Gastroesophageal sphincter (tissue), 4 donors: Measurements from ENCODE around the gene EIF3CL. TPM values are rescaled to one million over a fixed set of nuclear protein-coding genes. Genes with fewer than 3 reads are reported as not detected.
"Not testable (repeated sequence)": the region's sequence is repeated elsewhere in the genome, so short reads cannot be mapped to it uniquely, and the experiment has no call there.

Experiments
- ATAC-seq: fragments of 150-250 bp; one replicate; pipeline ENCODE4 v1.9.1; 2016; ENCODE audit warnings: mild to moderate bottlenecking, moderate library complexity
- H3K27ac ChIP-seq, 4 donors: fragments of 200-600 bp; sonication (generic) in 3 of 4; 1 replicate in 3 of 4; 2 replicates in 1 of 4; pipeline ENCODE4 v1.5.1; 2016 to 2019
- H3K27me3 ChIP-seq: fragments of 200-600 bp; sonication (generic); one replicate; pipeline ENCODE4 v1.5.1; 2019
- H3K36me3 ChIP-seq, 2 donors: fragments of 200-600 bp; sonication (generic); one replicate each; pipeline ENCODE4 v1.5.1; 2019; ENCODE audit warnings: control low read depth in 1 of 2
- H3K4me1 ChIP-seq, 3 donors: fragments of 200-600 bp; sonication (generic); 1 replicate in 2 of 3; 2 replicates in 1 of 3; pipeline ENCODE4 v1.5.1; 2016 to 2019; ENCODE audit warnings: control low read depth in 2 of 3
- H3K4me3 ChIP-seq, 2 donors: fragments of 200-600 bp; sonication (generic); one replicate each; pipeline ENCODE4 v1.5.1; 2019; ENCODE audit warnings: mild to moderate bottlenecking in 1 of 2, moderate library complexity in 1 of 2
- H3K9me3 ChIP-seq, 3 donors: fragments of 200-600 bp; sonication (generic); one replicate each; pipeline ENCODE4 v1.5.1; 2017 to 2019; ENCODE audit warnings: control low read depth in 2 of 3
- WGBS, 2 donors: methylation state at CpG; one replicate each; pipeline ENCODE4 v1.1.5; 2018; ENCODE audit warnings: low coverage in 1 of 2; 5-methylcytosine and 5-hydroxymethylcytosine counted together
- small RNA-seq, 4 donors: library from RNA; depleted of rRNA; stranded (forward); fragments of <200 nt; gene quantifications; one replicate each; pipeline ENCODE3, GENCODE V24; 2016
- total RNA-seq, 4 donors: library from RNA; depleted of rRNA; stranded (reverse); fragments of >200 nt; gene quantifications; one replicate each; pipeline ENCODE4 v1.1.0, GENCODE V29; 2016

Gene EIF3CL
- total RNA-seq, 4 donors from 2014 or later, result 96.5 to 180 (median 105) TPM

DNA sequence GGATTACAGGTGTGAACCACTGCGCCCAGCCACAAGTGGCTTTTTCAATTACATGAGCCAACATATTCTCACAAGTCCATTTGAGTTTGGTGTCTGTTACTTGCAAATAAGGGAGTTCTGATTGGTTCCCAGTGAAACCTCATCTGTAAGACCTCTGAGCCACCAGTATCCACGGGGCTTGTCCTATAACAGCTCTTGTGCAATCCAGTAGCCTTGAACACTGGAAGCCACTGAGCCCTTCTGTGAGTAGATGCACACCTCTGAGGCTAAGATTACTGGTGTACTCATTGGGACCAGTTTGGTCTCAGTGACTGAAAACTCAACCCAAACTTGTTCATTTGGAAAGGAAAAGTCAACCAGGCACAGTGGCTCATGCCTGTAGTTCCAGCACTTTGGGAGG, 72.7 kb downstream of the EIF3CL start:
- not testable (repeated sequence) for H3K4me1 ChIP-seq, ATAC-seq, H3K4me3 ChIP-seq, H3K36me3 ChIP-seq, H3K27me3 ChIP-seq, H3K9me3 ChIP-seq, H3K27ac ChIP-seq
- WGBS, 2 donors, result 75% methylated on average over 2 of the region's 2 CpGs; no CpG with 5 or more reads in 1 of the 2 donors

DNA sequence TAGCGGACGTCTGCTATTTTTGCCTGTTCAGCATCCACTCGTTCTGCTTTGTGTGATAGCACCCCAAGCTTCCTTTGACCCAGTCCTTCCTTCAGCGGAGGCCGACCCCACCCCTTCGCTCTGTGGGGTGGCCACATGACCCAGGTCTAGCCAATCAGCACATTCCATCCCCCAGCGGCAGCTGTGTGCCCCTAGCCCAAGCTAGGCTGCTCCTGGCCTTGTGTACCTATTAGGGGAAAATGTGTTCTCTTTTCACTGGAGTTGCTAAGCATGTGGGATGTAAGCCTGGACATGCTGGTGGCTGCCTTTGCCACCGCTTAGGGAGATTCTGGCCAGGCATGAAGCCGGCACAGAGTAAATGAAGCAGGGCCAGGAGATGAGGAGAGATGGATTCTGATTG, 73.4 kb downstream of the EIF3CL start:
- H3K27ac ChIP-seq, H3K36me3 ChIP-seq, H3K4me1 ChIP-seq, H3K9me3 ChIP-seq, ATAC-seq, H3K4me3 ChIP-seq, H3K27me3 ChIP-seq: not testable (repeated sequence)
- WGBS, 2 donors, result 13 to 54% methylated on average over 2 to 7 of the region's 9 CpGs

Small RNA genes within 50 kb of the gene (small RNA-seq; reads per million reads assigned to genes)
- gene AC138904.2 (0 reads per million in 4 donors), gene MIR6862-1 (0 reads per million in 4 donors)

Other genes with a start within 250 kb of the EIF3CL start
- gene XPO6, start 191.9 kb downstream of the EIF3CL start, total RNA-seq, result 10 to 100 TPM; 35.3 to 80.2 (median 66.8) TPM
- gene SBK1, start 111.3 kb downstream of the EIF3CL start, total RNA-seq, result under 1 TPM in 1 of 4 donors, not detected in 3; 0.16 TPM
- gene NPIPB6, start 40.3 kb downstream of the EIF3CL start, total RNA-seq, result 1 to 10 TPM in 2 of 4 donors, not detected in 2; 1.1 to 2.8 TPM
- gene NPIPB7, start 68.5 kb upstream of the EIF3CL start, total RNA-seq, result under 1 TPM in 1 of 4 donors, not detected in 3; 0.25 TPM
- gene CLN3, start 88.2 kb upstream of the EIF3CL start, total RNA-seq, result 10 to 100 TPM; 14.0 to 21.8 (median 18.2) TPM
- gene APOBR, start 90.8 kb upstream of the EIF3CL start, total RNA-seq, result 1 to 10 TPM; 1.2 to 3.1 (median 1.5) TPM
- gene IL27, start 103.0 kb upstream of the EIF3CL start, total RNA-seq, result not detected
- 10 to 100 TPM; 32.8 to 52.8 (median 41.1) TPM for gene NUPR1, start 135.1 kb upstream of the EIF3CL start, total RNA-seq
- gene SGF29, start 150.1 kb upstream of the EIF3CL start, total RNA-seq, result 10 to 100 TPM; 20.3 to 45.1 (median 35.3) TPM
- 1 to 10 TPM in 1 of 4 donors, under 1 TPM in 1, not detected in 2; 0.27 to 1.2 TPM for gene SULT1A2, start 193.2 kb upstream of the EIF3CL start, total RNA-seq
- 10 to 100 TPM in 2 of 4 donors, 1 to 10 TPM in 2; 3.3 to 21.1 (median 9.4) TPM for gene SULT1A1, start 206.2 kb upstream of the EIF3CL start, total RNA-seq
- not detected for gene NPIPB8, start 234.2 kb upstream of the EIF3CL start, total RNA-seq